Keratinocyte (primary cell): Measurements from ENCODE around the gene MTCL1. TPM values are rescaled to one million over a fixed set of nuclear protein-coding genes. Genes with fewer than 3 reads are reported as not detected.

Experiments
- DNase-seq: peaks from one replicate; pipeline ENCODE4 v3.0.0-alpha.2; 2011; ENCODE audit warnings: low read depth, missing footprints, low spot score
- FAIRE-seq: peaks from 2 replicates; lab custom pipeline; 2011; peaks lifted over from hg19 to GRCh38; lab: Jason Lieb, UNC
- H2AFZ ChIP-seq: 2 replicates; pipeline ENCODE4 v1.6.0; 2012; ENCODE audit warnings: low read length, control low read depth, inconsistent platforms; ENCODE audit not compliant: control insufficient read depth
- H3K27ac ChIP-seq: 2 replicates; pipeline ENCODE4 v1.5.1; 2011; ENCODE audit warnings: low read length; ENCODE audit not compliant: control insufficient read depth, insufficient read depth
- H3K27me3 ChIP-seq: 3 replicates; pipeline ENCODE4 v1.6.0; 2011; ENCODE audit warnings: low read length; ENCODE audit not compliant: control insufficient read depth, insufficient read depth; ENCODE audit errors: extremely low read depth
- H3K36me3 ChIP-seq, 2 experiments: 2 replicates in 1 of 2; 3 replicates in 1 of 2; pipeline ENCODE4 v1.5.1; 2011; ENCODE audit warnings: low read length in 2 of 2, mild to moderate bottlenecking in 1 of 2; ENCODE audit not compliant: control insufficient read depth in 2 of 2, insufficient read depth in 2 of 2; ENCODE audit errors: extremely low read depth in 1 of 2
- H3K4me1 ChIP-seq: 3 replicates; pipeline ENCODE4 v1.5.1; 2011; ENCODE audit warnings: low read length; ENCODE audit not compliant: control insufficient read depth, insufficient read depth; ENCODE audit errors: extremely low read depth
- H3K4me2 ChIP-seq: 3 replicates; pipeline ENCODE4 v1.6.0; 2011; ENCODE audit warnings: low read depth, low read length; ENCODE audit not compliant: control insufficient read depth, insufficient read depth; ENCODE audit errors: extremely low read depth
- H3K4me3 ChIP-seq, 3 experiments: fragments of 200-600 bp in 1 of 3; sonication (generic) in 1 of 3; 2 replicates in 2 of 3; 3 replicates in 1 of 3; pipeline ENCODE4 v1.5.1; 2011 to 2016; ENCODE audit warnings: low read length in 3 of 3, mild to moderate bottlenecking in 3 of 3, control low read depth in 2 of 3, inconsistent platforms in 1 of 3, low read depth in 1 of 3, mixed read lengths in 1 of 3, mixed run types in 1 of 3, moderate library complexity in 1 of 3; ENCODE audit not compliant: control insufficient read depth in 2 of 3, insufficient read depth in 2 of 3; ENCODE audit errors: extremely low read depth in 1 of 3
- H3K79me2 ChIP-seq: 2 replicates; pipeline ENCODE4 v1.6.0; 2012; ENCODE audit warnings: low read length; ENCODE audit not compliant: control insufficient read depth, insufficient read depth
- H3K9ac ChIP-seq: 3 replicates; pipeline ENCODE4 v1.6.0; 2011; ENCODE audit warnings: low read length; ENCODE audit not compliant: control insufficient read depth, insufficient read depth; ENCODE audit errors: extremely low read depth
- H3K9me1 ChIP-seq: 3 replicates; pipeline ENCODE4 v1.6.0; 2011; ENCODE audit warnings: low read length; ENCODE audit not compliant: control insufficient read depth, insufficient read depth; ENCODE audit errors: extremely low read depth
- H3K9me3 ChIP-seq: 2 replicates; pipeline ENCODE4 v1.5.1; 2012; ENCODE audit warnings: low read depth, low read length; ENCODE audit not compliant: control insufficient read depth
- H4K20me1 ChIP-seq: 3 replicates; pipeline ENCODE4 v1.6.0; 2011; ENCODE audit warnings: low read length; ENCODE audit not compliant: control insufficient read depth, insufficient read depth; ENCODE audit errors: extremely low read depth
- CTCF ChIP-seq, 3 experiments: IDR thresholded peaks in 1 of 3; conservative IDR thresholded peaks in 1 of 3; optimal IDR thresholded peaks in 1 of 3; 2 replicates in 2 of 3; 3 replicates in 1 of 3; pipeline versions ENCODE3 to v1.5.1; 2011; ENCODE audit warnings: low read length in 3 of 3, mild to moderate bottlenecking in 3 of 3, moderate library complexity in 2 of 3, control low read depth in 1 of 3, inconsistent platforms in 1 of 3; ENCODE audit not compliant: insufficient read depth in 2 of 3; ENCODE audit errors: extremely low read depth in 1 of 3
- EZH2 ChIP-seq: IDR thresholded peaks from one replicate; pipeline ENCODE4 v1.6.1; 2012; ENCODE audit warnings: inconsistent platforms, mild to moderate bottlenecking, low read length, moderate library complexity
- dilution Hi-C: fragments of 300-500 bp; cut with MboI; formaldehyde crosslinking; loops from one replicate; pipeline ENCODE4 v1.7.0; 2020; ENCODE audit warnings: low sequenced_read_pairs; ENCODE audit not compliant: extremely low pct_ligation_motif_present
- polyA plus RNA-seq, 5 experiments: library from polyadenylated mRNA; depleted of rRNA in 3 of 5; stranded (reverse) in 3 of 5; stranded (forward) in 1 of 5; unstranded in 1 of 5; fragments of >200 nt; gene quantifications; 1 replicate in 1 of 5; 2 replicates in 3 of 5; 3 replicates in 1 of 5; pipeline versions ENCODE4 v1.2.1 to v1.2.3, GENCODE V29; 2011 to 2012; ENCODE audit warnings: missing spikeins in 2 of 5, low read depth in 1 of 5, low replicate concordance in 1 of 5

MTCL1 gene
- polyA plus RNA-seq, 1 donor (not counting 4 experiments of a cell fraction or from before 2014, with no cell fraction given), result 15.4 TPM

GRCh38 chr18:8847066-8847755, 141.9 kb downstream of the MTCL1 start:
- dilution Hi-C loops, result no loop called here
- no peak for DNase-seq
- Histone ChIP-seq H3K4me3 (no peak overlapping the region), H3K9me1 (no peaks in the 10 kb centered on the region), H3K79me2 (no peaks in the 10 kb centered on the region), H3K36me3 (no peaks in the 10 kb centered on the region), H2AFZ (no peak overlapping the region), H3K4me2 (no peak overlapping the region), H3K9me3 (no peaks in the 10 kb centered on the region), H3K27me3 (no peaks in the 10 kb centered on the region), H3K27ac (no peak overlapping the region), H3K4me1 (peaks cover 20% of the 10 kb centered on the region), H3K9ac (no peak overlapping the region), H4K20me1 (no peaks in the 10 kb centered on the region)
- FAIRE-seq, result no peak
- TF ChIP-seq CTCF (optimal IDR thresholded peaks at IDR 0.05 in 1 of 3, IDR thresholded peaks at IDR 0.05 in 1 of 3, conservative IDR thresholded peaks at IDR 0.05 in 1 of 3; ENCODE audit: extremely low read depth in 1 of 3, insufficient read depth in 2 of 3, low read length in 3 of 3) (no peak), EZH2 (no peak)

GRCh38 chr18:8847900-8848299, 142.5 kb downstream of the MTCL1 start:
- Histone ChIP-seq H4K20me1 (no peaks in the 10 kb centered on the region), H3K36me3 (no peaks in the 10 kb centered on the region), H3K27me3 (no peaks in the 10 kb centered on the region), H3K4me3 (no peak overlapping the region), H3K9me3 (no peaks in the 10 kb centered on the region), H3K9ac (no peak overlapping the region), H2AFZ (no peak overlapping the region), H3K79me2 (no peaks in the 10 kb centered on the region), H3K9me1 (no peaks in the 10 kb centered on the region), H3K4me2 (no peak overlapping the region), H3K4me1 (peaks cover 13% of the 10 kb centered on the region), H3K27ac (no peak overlapping the region)
- FAIRE-seq, result no peak
- TF ChIP-seq EZH2, result no peak
- no peak for TF ChIP-seq CTCF (optimal IDR thresholded peaks at IDR 0.05 in 1 of 3, IDR thresholded peaks at IDR 0.05 in 1 of 3, conservative IDR thresholded peaks at IDR 0.05 in 1 of 3; ENCODE audit: extremely low read depth in 1 of 3, insufficient read depth in 2 of 3, low read length in 3 of 3)
- dilution Hi-C loops, result no loop called here
- no peak for DNase-seq
